GM18951 (cell line): ENCODE results near the gene SMC1A.

Experiments used
- POLR2A ChIP-seq: IDR thresholded peaks from 4 replicates; pipeline ENCODE4 v1.6.1; 2011; ENCODE audit warnings: mild to moderate bottlenecking; ENCODE audit not compliant: insufficient read length, insufficient read depth; ENCODE audit errors: extremely low read depth
- in situ Hi-C: fragments of 300-500 bp; cut with MboI; formaldehyde crosslinking; loops from one replicate; pipeline ENCODE4 v1.12.0; 2022; ENCODE audit warnings: low sequenced_read_pairs, mixed read lengths, inconsistent platforms; ENCODE audit not compliant: unreplicated experiment

Gene SMC1A

DNA sequence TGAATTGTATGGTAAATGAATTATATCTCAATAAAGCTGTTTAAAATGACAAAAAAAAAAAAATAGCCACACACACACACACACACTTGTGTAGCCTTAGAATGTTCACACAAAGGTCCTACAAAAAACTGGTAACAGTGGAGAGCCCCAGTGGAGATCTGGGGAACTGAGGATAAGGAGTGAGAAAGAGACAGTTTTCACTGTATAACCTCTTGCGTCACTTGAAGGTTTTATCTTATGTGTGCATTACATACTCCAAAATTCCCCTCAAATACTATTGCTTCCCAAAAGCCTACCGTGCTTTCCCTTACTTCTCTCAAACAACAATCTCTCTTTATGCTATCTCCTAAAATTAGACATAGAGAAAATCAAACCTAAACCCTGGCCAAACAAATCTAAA is 67.8 kb downstream of the SMC1A start:
- no peak for TF ChIP-seq POLR2A
- in situ Hi-C loops: no loop called here

- TF ChIP-seq POLR2A: no peak
- in situ Hi-C loops: no loop called here
Observed at GRCh38 chrX:53347948-53348347, 74.5 kb downstream of the SMC1A start.

GRCh38 chrX:53340852-53341645 is 81.4 kb downstream of the SMC1A start:
- TF ChIP-seq POLR2A: no peak

GRCh38 chrX:53337101-53337500 is 85.4 kb downstream of the SMC1A start:
- TF ChIP-seq POLR2A: no peak
- in situ Hi-C loops: no loop called here

More at GRCh38 chrX:53340852-53341645, 81.4 kb downstream of the SMC1A start:
- in situ Hi-C loops: no loop called here

GRCh38 chrX:53333853-53334252 is 88.6 kb downstream of the SMC1A start:
- in situ Hi-C loops: no loop called here
- no peak for TF ChIP-seq POLR2A

GRCh38 chrX:53332204-53332603 is 90.2 kb downstream of the SMC1A start:
- no peak for TF ChIP-seq POLR2A
- in situ Hi-C loops: no loop called here

DNA sequence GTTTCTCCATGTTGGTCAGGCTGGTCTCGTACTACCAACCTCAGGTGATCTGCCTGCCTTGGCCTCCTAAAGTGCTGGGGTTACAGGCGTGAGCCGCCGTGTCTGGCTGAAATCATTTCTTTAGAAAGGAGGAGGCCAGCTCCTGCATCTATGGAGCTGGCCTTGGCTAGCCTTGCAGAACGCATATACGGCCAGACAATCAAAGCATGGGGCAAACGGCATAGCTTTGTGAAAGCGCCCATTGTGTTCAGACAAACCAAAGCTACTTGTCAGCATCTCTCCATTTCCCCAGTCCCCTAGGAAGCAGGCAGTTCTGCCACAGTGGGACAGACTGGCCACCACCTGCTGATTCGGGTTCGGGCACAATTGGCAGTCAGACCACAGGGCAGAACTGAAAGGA is 92.1 kb downstream of the SMC1A start:
- no peak for TF ChIP-seq POLR2A
- in situ Hi-C loops: no loop called here

DNA sequence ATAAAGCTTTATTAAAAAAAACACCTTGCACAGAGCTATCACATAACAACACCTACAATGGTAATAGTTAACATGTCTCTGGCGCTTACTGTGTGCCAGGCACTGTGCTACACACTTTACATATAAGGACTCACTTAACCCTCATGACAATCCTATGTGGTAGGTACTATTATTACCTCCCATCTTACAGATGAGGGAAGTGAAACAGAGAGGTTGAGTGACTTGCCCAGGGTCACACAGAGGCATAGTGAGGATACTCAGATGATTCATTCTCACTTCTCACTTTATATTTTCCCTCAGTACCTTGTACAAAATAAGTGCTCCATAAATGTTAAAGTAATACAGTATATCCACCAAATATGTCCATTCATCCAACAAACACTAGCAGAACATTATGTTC is 97.7 kb downstream of the SMC1A start:
- no peak for TF ChIP-seq POLR2A
- in situ Hi-C loops: no loop called here
